A549 (cell line): ENCODE data around the gene SGTB.

Experiments used
- BCL3 ChIP-seq: fragments of >200 bp; sonication (Bioruptor Twin); formaldehyde crosslinking; IDR thresholded peaks from 3 replicates; pipeline ENCODE4 v1.6.1; 2016
- CEBPB ChIP-seq, 2 experiments: fragments of >200 bp in 1 of 2; sonication (Bioruptor Twin) in 1 of 2; formaldehyde crosslinking in 1 of 2; IDR thresholded peaks; 2 replicates each; pipeline ENCODE4 v1.6.1; 2012 to 2016
- CTCF ChIP-seq: fragments of >200 bp; sonication (Bioruptor Twin); formaldehyde crosslinking; IDR thresholded peaks from 3 replicates; pipeline ENCODE4 v1.5.1; 2016
- HOXA7 ChIP-seq: fragments of 250-450 bp; sonication (Bioruptor Pico); IDR thresholded peaks from 2 replicates; pipeline ENCODE4 v1.5.0; 2020; ENCODE audit warnings: mild to moderate bottlenecking, moderate library complexity
- JUN ChIP-seq, 2 experiments: fragments of >200 bp; sonication (Bioruptor Twin); formaldehyde crosslinking; IDR thresholded peaks; 2 replicates in 1 of 2; 3 replicates in 1 of 2; pipeline ENCODE4 v1.6.1; 2016 to 2017
- MAFK ChIP-seq: fragments of 450-650 bp; IDR thresholded peaks from 2 replicates; pipeline ENCODE4 v1.6.1; 2014; ENCODE audit not compliant: partially characterized antibody
- POLR2A ChIP-seq: IDR thresholded peaks from 2 replicates; pipeline ENCODE4 v1.6.1; 2012; ENCODE audit warnings: mild to moderate bottlenecking, low read length
- RAD21 ChIP-seq, 2 experiments: fragments of >200 bp in 1 of 2; sonication (Bioruptor Twin) in 1 of 2; formaldehyde crosslinking in 1 of 2; IDR thresholded peaks in 1 of 2; conservative IDR thresholded peaks in 1 of 2; 2 replicates in 1 of 2; 3 replicates in 1 of 2; pipeline ENCODE4 v1.6.1; 2012 to 2018; ENCODE audit warnings: inconsistent platforms in 1 of 2
- RCOR1 ChIP-seq: fragments of 150-350 bp; IDR thresholded peaks from 2 replicates; pipeline ENCODE4 v1.6.1; 2014; ENCODE audit warnings: antibody characterized with exemption, low read length, low read depth
- SMC3 ChIP-seq: fragments of >200 bp; sonication (Bioruptor Twin); formaldehyde crosslinking; IDR thresholded peaks from 3 replicates; pipeline ENCODE4 v1.6.1; 2018; ENCODE audit warnings: inconsistent platforms
- TF ChIP-seq, protein P1 (sequence below): IDR thresholded peaks from 2 replicates; pipeline ENCODE4 v1.6.1; 2012
- TF ChIP-seq, protein P2 (sequence below): IDR thresholded peaks from 2 replicates; pipeline ENCODE4 v1.6.1; 2012; ENCODE audit warnings: low read depth, borderline replicate concordance
- TF ChIP-seq, protein P3 (sequence below): fragments of 450-650 bp; IDR thresholded peaks from 2 replicates; pipeline ENCODE4 v1.6.1; 2014; ENCODE audit warnings: antibody characterized with exemption

DNA sequence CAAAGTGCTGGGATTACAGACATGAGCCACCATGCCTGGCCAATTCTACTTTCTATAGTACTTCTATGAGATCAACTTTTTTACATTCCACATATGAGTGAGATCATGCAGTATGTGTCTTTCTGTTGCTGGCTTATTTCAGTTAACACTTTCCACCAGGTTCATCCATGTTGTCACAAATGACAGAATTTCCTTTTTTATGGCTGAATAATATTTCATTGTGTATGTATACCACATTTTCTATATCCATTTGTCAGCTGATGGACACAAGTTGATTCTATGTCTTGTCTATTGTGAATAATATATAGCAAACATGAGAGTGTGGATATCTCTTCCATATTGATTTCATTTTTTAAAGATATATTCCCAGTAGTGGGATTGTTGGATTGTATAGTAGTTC, 17.3 kb upstream of the SGTB start:
- TF ChIP-seq POLR2A (no peak), CEBPB (IDR thresholded peaks at IDR 0.05) (no peak), CTCF (no peak), SMC3 (no peak), RAD21 (conservative IDR thresholded peaks at IDR 0.05 in 1 of 2, IDR thresholded peaks at IDR 0.05 in 1 of 2) (no peak), JUN (IDR thresholded peaks at IDR 0.05) (no peak), HOXA7 (no peak), MAFK (no peak), BCL3 (no peak), RCOR1 (no peak)
- TF ChIP-seq, protein P1, sequence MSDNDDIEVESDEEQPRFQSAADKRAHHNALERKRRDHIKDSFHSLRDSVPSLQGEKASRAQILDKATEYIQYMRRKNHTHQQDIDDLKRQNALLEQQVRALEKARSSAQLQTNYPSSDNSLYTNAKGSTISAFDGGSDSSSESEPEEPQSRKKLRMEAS, result no peak
- TF ChIP-seq, protein P2, sequence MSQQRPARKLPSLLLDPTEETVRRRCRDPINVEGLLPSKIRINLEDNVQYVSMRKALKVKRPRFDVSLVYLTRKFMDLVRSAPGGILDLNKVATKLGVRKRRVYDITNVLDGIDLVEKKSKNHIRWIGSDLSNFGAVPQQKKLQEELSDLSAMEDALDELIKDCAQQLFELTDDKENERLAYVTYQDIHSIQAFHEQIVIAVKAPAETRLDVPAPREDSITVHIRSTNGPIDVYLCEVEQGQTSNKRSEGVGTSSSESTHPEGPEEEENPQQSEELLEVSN, result no peak
- TF ChIP-seq, protein P3, sequence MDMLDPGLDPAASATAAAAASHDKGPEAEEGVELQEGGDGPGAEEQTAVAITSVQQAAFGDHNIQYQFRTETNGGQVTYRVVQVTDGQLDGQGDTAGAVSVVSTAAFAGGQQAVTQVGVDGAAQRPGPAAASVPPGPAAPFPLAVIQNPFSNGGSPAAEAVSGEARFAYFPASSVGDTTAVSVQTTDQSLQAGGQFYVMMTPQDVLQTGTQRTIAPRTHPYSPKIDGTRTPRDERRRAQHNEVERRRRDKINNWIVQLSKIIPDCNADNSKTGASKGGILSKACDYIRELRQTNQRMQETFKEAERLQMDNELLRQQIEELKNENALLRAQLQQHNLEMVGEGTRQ, result no peak
